Measurements from ENCODE around the gene AGPAT3.

Gene AGPAT3

GRCh38 chr21:44021064-44021463, 156.0 kb downstream of the AGPAT3 start (continued):
- TF ChIP-seq ZNF223 (tag by site-specific recombination; IDR thresholded peaks at IDR 0.05) = no peak

- TF ChIP-seq GFI1B (tag by site-specific recombination; IDR thresholded peaks at IDR 0.05) (no peak), WT1 (tag by site-specific recombination; IDR thresholded peaks at IDR 0.05) (no peak), BCL11A (tag by site-specific recombination; IDR thresholded peaks at IDR 0.05; ENCODE audit: low read depth) (no peak), PBX3 (CRISPR knock-in tag; IDR thresholded peaks at IDR 0.05) (no peak), ZNF302 (tag by site-specific recombination; IDR thresholded peaks at IDR 0.05; ENCODE audit: low read depth) (no peak), ZNF596 (tag by site-specific recombination; IDR thresholded peaks at IDR 0.05) (no peak), ZNF350 (tag by site-specific recombination; IDR thresholded peaks at IDR 0.05) (no peak)
- TF ChIP-seq, protein P1, sequence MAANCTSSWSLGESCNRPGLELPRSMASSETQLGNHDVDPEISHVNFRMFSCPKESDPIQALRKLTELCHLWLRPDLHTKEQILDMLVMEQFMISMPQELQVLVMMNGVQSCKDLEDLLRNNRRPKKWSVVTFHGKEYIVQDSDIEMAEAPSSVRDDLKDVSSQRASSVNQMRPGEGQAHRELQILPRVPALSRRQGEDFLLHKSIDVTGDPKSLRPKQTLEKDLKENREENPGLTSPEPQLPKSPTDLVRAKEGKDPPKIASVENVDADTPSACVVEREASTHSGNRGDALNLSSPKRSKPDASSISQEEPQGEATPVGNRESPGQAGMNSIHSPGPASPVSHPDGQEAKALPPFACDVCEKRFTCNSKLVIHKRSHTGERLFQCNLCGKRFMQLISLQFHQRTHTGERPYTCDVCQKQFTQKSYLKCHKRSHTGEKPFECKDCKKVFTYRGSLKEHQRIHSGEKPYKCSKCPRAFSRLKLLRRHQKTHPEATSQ (tag by site-specific recombination; IDR thresholded peaks at IDR 0.05) = no peak
- TF ChIP-seq, protein P2, sequence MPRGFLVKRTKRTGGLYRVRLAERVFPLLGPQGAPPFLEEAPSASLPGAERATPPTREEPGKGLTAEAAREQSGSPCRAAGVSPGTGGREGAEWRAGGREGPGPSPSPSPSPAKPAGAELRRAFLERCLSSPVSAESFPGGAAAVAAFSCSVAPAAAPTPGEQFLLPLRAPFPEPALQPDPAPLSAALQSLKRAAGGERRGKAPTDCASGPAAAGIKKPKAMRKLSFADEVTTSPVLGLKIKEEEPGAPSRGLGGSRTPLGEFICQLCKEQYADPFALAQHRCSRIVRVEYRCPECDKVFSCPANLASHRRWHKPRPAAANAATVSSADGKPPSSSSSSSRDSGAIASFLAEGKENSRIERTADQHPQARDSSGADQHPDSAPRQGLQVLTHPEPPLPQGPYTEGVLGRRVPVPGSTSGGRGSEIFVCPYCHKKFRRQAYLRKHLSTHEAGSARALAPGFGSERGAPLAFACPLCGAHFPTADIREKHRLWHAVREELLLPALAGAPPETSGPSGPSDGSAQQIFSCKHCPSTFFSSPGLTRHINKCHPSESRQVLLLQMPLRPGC (tag by site-specific recombination; IDR thresholded peaks at IDR 0.05) = no peak
- TF ChIP-seq, protein P3, sequence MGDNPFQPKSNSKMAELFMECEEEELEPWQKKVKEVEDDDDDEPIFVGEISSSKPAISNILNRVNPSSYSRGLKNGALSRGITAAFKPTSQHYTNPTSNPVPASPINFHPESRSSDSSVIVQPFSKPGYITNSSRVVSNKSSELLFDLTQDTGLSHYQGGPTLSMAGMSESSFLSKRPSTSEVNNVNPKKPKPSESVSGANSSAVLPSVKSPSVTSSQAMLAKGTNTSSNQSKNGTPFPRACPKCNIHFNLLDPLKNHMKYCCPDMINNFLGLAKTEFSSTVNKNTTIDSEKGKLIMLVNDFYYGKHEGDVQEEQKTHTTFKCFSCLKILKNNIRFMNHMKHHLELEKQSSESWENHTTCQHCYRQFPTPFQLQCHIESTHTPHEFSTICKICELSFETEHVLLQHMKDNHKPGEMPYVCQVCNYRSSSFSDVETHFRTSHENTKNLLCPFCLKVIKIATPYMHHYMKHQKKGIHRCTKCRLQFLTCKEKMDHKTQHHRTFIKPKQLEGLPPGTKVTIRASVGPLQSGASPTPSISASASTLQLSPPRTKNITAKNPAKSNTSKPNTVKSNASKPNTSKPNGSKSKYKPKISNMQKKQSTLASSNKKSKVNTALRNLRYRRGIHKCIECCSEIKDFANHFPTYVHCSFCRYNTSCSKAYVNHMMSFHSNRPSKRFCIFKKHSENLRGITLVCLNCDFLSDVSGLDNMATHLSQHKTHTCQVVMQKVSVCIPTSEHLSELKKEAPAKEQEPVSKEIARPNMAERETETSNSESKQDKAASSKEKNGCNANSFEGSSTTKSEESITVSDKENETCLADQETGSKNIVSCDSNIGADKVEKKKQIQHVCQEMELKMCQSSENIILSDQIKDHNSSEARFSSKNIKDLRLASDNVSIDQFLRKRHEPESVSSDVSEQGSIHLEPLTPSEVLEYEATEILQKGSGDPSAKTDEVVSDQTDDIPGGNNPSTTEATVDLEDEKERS (tag by site-specific recombination; IDR thresholded peaks at IDR 0.05) = no peak
- TF ChIP-seq, protein P4, sequence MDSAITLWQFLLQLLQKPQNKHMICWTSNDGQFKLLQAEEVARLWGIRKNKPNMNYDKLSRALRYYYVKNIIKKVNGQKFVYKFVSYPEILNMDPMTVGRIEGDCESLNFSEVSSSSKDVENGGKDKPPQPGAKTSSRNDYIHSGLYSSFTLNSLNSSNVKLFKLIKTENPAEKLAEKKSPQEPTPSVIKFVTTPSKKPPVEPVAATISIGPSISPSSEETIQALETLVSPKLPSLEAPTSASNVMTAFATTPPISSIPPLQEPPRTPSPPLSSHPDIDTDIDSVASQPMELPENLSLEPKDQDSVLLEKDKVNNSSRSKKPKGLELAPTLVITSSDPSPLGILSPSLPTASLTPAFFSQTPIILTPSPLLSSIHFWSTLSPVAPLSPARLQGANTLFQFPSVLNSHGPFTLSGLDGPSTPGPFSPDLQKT (IDR thresholded peaks at IDR 0.05; ENCODE audit: borderline replicate concordance, low read depth, low read length) = no peak
- no peaks in the 10 kb centered on the region for H3K9me3 ChIP-seq (ENCODE audit: control insufficient read depth, insufficient read depth, low read depth, low read length)
- H3K4me3 ChIP-seq (ENCODE audit: low read depth, low read length) = no peak overlapping the region
- POLR2A ChIA-PET = no interaction called here
- no peak overlapping the region for H3K27ac ChIP-seq (ENCODE audit: extremely low read depth, low read depth, low read length)
- H3K4me1 ChIP-seq (ENCODE audit: control insufficient read depth, insufficient read depth, low read length) = peaks cover 38% of the 10 kb centered on the region
- H3K36me3 ChIP-seq (ENCODE audit: control insufficient read depth in 2 of 2, insufficient read depth in 1 of 2, low read length in 2 of 2) = no peaks in the 10 kb centered on the region
- CTCF ChIA-PET = interaction anchor here (0.6 to 1.1 kb wide), 5 partner anchors 14 to 83 kb away, joined by 3 to 4 read pairs (median 3); no protein-coding TSS in a partner anchor
Observed at GRCh38 chr21:44024257-44024656, 159.2 kb downstream of the AGPAT3 start.

- no peaks in the 10 kb centered on the region for H3K9me3 ChIP-seq (ENCODE audit: control insufficient read depth, insufficient read depth, low read depth, low read length)
- no peak overlapping the region for H3K4me3 ChIP-seq (ENCODE audit: low read depth, low read length)
- ChIA-PET CTCF (interaction anchor here (0.6 to 1.1 kb wide), 6 partner anchors 8 to 486 kb away, joined by 3 to 4 read pairs (median 3); no protein-coding TSS in a partner anchor), POLR2A (no interaction called here)
- H3K36me3 ChIP-seq (ENCODE audit: control insufficient read depth in 2 of 2, insufficient read depth in 1 of 2, low read length in 2 of 2) = no peaks in the 10 kb centered on the region
- H3K27ac ChIP-seq (ENCODE audit: extremely low read depth, low read depth, low read length) = peak overlapping the region; percentile 12
- H3K4me1 ChIP-seq (ENCODE audit: control insufficient read depth, insufficient read depth, low read length) = peaks cover 38% of the 10 kb centered on the region
- no peak for TF ChIP-seq ZNF274 (IDR thresholded peaks at IDR 0.05; ENCODE audit: low read length)
- TF ChIP-seq ZNF274 (tag by site-specific recombination; IDR thresholded peaks at IDR 0.05; ENCODE audit: borderline replicate concordance) = no peak
- TF ChIP-seq SETDB1 (IDR thresholded peaks at IDR 0.05; ENCODE audit: insufficient read length, low read length) = no peak
- TF ChIP-seq ZBTB20 (tag by site-specific recombination; IDR thresholded peaks at IDR 0.05) = peak; percentile 65
- TF ChIP-seq, protein P5, sequence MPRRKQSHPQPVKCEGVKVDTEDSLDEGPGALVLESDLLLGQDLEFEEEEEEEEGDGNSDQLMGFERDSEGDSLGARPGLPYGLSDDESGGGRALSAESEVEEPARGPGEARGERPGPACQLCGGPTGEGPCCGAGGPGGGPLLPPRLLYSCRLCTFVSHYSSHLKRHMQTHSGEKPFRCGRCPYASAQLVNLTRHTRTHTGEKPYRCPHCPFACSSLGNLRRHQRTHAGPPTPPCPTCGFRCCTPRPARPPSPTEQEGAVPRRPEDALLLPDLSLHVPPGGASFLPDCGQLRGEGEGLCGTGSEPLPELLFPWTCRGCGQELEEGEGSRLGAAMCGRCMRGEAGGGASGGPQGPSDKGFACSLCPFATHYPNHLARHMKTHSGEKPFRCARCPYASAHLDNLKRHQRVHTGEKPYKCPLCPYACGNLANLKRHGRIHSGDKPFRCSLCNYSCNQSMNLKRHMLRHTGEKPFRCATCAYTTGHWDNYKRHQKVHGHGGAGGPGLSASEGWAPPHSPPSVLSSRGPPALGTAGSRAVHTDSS (tag by site-specific recombination; IDR thresholded peaks at IDR 0.05) = no peak
- TF ChIP-seq ZSCAN16 (tag by site-specific recombination; IDR thresholded peaks at IDR 0.05) = no peak
- TF ChIP-seq ZEB2 (tag by site-specific recombination; IDR thresholded peaks at IDR 0.05) = peak; percentile 55
- TF ChIP-seq SP7 (tag by site-specific recombination; IDR thresholded peaks at IDR 0.05) = peak; percentile 47; the same call in 1 of the 2 replicates
- TF ChIP-seq ZSCAN4 (tag by site-specific recombination; IDR thresholded peaks at IDR 0.05) = no peak
- TF ChIP-seq ZNF623 (tag by site-specific recombination; IDR thresholded peaks at IDR 0.05) = no peak
- no peak for TF ChIP-seq ZNF530 (tag by site-specific recombination; IDR thresholded peaks at IDR 0.05; ENCODE audit: low read depth)
Observed at GRCh38 chr21:44024887-44025353, 159.9 kb downstream of the AGPAT3 start.
